ENCODE data around the gene FAAP20.
A peak's percentile ranks its signal among the peaks of the same experiment; 100 is the strongest.
"Not testable (repeated sequence)": the region's sequence is repeated elsewhere in the genome, so short reads cannot be mapped to it uniquely, and the experiment has no call there.

The FAAP20 gene

GRCh38 chr1:2154022-2154421 is 40.5 kb downstream of the FAAP20 start:
- no peak for DNase-seq

- peak; percentile 39 for DNase-seq
Observed at GRCh38 chr1:2152954-2153353, 41.6 kb downstream of the FAAP20 start.

GRCh38 chr1:2151911-2152310 is 42.7 kb downstream of the FAAP20 start:
- no peak for DNase-seq

- DNase-seq, result no peak
Observed at GRCh38 chr1:2151252-2151651, 43.3 kb downstream of the FAAP20 start.

- DNase-seq, result no peak
Observed at GRCh38 chr1:2150801-2151200, 43.8 kb downstream of the FAAP20 start.

GRCh38 chr1:2148691-2149090 is 45.9 kb downstream of the FAAP20 start:
- peak; percentile 72 for DNase-seq

- not testable (repeated sequence) for DNase-seq
Observed at GRCh38 chr1:2147869-2148268, 46.7 kb downstream of the FAAP20 start.

GRCh38 chr1:2146836-2147517 is 47.6 kb downstream of the FAAP20 start:
- DNase-seq, result no peak

- DNase-seq, result peak; percentile 41
Observed at GRCh38 chr1:2145946-2146835, 48.4 kb downstream of the FAAP20 start.

GRCh38 chr1:2144501-2145090 is 50.0 kb downstream of the FAAP20 start:
- no peak for DNase-seq

- no peak for DNase-seq
Observed at GRCh38 chr1:2143814-2144500, 50.6 kb downstream of the FAAP20 start.

- no peak for DNase-seq
Observed at GRCh38 chr1:2141025-2141424, 53.5 kb downstream of the FAAP20 start.
